ENCODE results near the gene CLK2.
"Not testable (repeated sequence)": the region's sequence is repeated elsewhere in the genome, so short reads cannot be mapped to it uniquely, and the experiment has no call there.

The CLK2 gene

DNA sequence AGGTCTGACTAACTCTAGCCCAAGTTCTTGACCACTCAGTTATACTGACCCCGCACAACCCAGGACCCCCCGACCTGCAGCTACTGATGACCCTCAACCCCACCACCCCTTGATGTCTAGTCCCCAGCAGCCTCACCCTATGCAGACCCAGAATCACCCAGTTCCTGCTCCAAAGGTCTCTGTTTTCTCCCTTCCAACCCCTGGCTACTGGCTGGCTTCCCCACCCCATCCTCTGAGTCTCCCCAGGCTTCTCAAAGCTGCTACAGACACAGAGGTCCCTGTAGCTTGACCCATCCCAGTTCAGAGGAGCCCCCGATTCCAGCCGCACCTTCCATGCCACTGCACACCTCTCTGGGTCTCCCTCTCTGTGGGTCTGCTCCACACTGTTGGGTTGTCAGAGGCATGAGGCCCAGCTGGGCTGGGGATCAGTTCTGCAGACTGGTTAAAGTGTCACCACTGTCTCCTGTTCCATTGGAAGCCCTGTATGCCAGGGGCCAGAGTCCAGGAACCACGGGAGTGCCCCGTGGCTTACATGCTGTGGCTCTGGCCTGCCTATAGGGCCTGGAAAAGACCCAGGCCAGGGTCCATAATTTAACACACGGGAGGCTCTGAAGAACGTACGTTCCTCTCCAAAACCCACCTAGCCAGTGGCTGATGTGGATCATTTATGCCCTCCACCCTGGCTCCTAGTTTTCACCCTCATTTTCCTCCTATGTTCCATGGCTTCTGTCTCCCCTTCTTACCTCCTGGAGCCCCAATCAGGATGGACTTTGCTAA, 27.4 kb upstream of the CLK2 start:
- TF ChIP-seq SPI1 (IDR thresholded peaks at IDR 0.05; ENCODE audit: low read depth, low read length): no peak
- no peak for TF ChIP-seq POLR2AphosphoS5 (IDR thresholded peaks at IDR 0.05; ENCODE audit: low read depth, low read length)
- no peak for TF ChIP-seq POLR2A (IDR thresholded peaks at IDR 0.05; ENCODE audit: low read depth, low read length)
- no peak for TF ChIP-seq PAX5 (IDR thresholded peaks at IDR 0.05; ENCODE audit: insufficient read depth, low read length, severe bottlenecking)
- no peak for TF ChIP-seq POU2F2 (IDR thresholded peaks at IDR 0.05; ENCODE audit: low read depth, low read length)
- no peak for TF ChIP-seq TAF1 (IDR thresholded peaks at IDR 0.05; ENCODE audit: low read depth, low read length)
- no peak for FAIRE-seq
- no peak for DNase-seq (ENCODE audit: insufficient read length, low spot score)

DNA sequence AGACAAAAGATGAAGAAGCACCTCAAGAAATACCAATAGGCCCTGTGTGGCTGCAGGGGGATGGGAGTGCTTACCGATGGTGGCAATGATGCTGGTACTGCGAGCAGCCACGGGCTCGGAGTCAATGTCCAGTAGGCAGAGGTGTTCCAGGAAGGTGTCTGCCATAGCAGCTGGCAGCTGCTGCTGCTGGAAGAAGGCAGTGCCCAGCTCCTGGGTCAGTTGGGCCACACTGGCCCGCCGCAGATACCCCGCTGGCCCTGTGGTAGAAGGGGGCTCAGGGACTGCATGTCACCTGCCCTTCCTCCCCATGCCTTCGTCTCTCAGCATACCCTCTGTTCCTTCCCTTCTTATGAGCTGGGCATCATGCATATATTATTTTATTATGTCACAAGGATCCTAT, 26.7 kb upstream of the CLK2 start:
- DNase-seq (ENCODE audit: insufficient read length, low spot score) (no peak), FAIRE-seq (no peak)
- TF ChIP-seq PAX5 (IDR thresholded peaks at IDR 0.05; ENCODE audit: insufficient read depth, low read length, severe bottlenecking): no peak
- no peak for TF ChIP-seq POU2F2 (IDR thresholded peaks at IDR 0.05; ENCODE audit: low read depth, low read length)

DNA sequence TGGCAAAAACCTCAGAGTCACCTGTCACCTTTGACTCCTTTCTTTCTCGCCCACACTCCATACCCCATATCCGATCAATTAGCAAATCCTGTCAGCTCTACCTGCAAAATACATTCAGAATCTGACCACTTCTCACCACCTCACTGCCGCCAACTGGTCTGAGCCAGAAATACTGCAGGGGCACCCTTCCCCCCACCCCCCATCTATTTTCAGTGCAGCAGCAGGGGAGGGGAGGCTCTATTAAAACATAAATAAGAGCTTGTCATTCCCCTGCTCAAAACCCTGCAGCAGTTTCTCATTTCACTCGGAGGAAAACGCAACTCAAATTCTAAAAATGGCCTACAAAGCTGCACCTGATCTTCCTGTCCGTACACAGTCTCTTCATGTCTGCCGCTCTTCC, 24.1 kb upstream of the CLK2 start:
- no peak for FAIRE-seq
- no peak for TF ChIP-seq POLR2A (IDR thresholded peaks at IDR 0.05; ENCODE audit: low read depth, low read length)
- TF ChIP-seq SPI1 (IDR thresholded peaks at IDR 0.05; ENCODE audit: low read depth, low read length): no peak
- TF ChIP-seq POLR2AphosphoS5 (IDR thresholded peaks at IDR 0.05; ENCODE audit: low read depth, low read length): no peak
- TF ChIP-seq TAF1 (IDR thresholded peaks at IDR 0.05; ENCODE audit: low read depth, low read length): no peak
- TF ChIP-seq PAX5 (IDR thresholded peaks at IDR 0.05; ENCODE audit: insufficient read depth, low read length, severe bottlenecking): no peak
- TF ChIP-seq POU2F2 (IDR thresholded peaks at IDR 0.05; ENCODE audit: low read depth, low read length): no peak

DNA sequence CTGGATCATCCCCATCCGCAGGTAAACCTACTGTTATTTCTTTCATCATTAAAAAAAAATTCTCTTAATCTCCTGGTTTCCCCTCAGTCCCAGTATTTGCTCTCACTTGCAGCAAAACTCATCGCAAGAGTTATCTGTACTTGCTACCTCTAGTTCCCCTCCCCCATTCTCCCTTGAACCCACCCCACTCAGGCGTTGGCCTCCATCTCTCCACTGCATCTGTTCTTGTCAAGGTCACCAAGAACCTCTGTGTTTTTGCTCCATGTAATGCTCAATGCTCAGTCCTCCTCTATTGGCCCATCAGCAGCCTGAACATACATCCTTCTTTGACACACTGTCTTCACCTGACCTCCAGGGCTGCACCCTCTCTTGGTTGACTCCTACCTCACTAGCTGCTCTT, 23.4 kb upstream of the CLK2 start:
- DNase-seq (ENCODE audit: insufficient read length, low spot score) (no peak), FAIRE-seq (no peak)
- no peak for TF ChIP-seq POLR2AphosphoS5 (IDR thresholded peaks at IDR 0.05; ENCODE audit: low read depth, low read length)
- TF ChIP-seq SPI1 (IDR thresholded peaks at IDR 0.05; ENCODE audit: low read depth, low read length): no peak
- TF ChIP-seq POU2F2 (IDR thresholded peaks at IDR 0.05; ENCODE audit: low read depth, low read length): no peak
- TF ChIP-seq POLR2A (IDR thresholded peaks at IDR 0.05; ENCODE audit: low read depth, low read length): no peak
- no peak for TF ChIP-seq TAF1 (IDR thresholded peaks at IDR 0.05; ENCODE audit: low read depth, low read length)
- TF ChIP-seq PAX5 (IDR thresholded peaks at IDR 0.05; ENCODE audit: insufficient read depth, low read length, severe bottlenecking): no peak

More for the DNA sequence above, 24.1 kb upstream of the CLK2 start:
- DNase-seq (ENCODE audit: insufficient read length, low spot score): no peak

DNA sequence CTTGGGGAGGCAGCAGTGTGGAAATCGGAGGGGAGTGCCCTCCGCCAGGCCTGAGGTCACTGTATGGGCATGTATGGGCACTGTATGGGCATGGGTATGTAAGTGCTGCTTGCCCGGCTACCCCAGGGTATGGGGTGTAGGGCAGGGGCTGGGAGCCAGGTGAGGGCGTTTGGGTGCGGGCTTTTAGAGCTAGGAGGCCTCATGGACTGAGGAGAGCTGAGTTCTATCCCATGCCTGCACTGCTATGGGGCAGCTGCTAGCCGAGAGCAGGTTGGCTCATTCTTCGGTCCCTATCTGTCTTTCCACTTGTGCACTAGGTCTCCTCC, 22.6 kb upstream of the CLK2 start:
- DNase-seq (ENCODE audit: insufficient read length, low spot score): no peak
- FAIRE-seq: no peak
- TF ChIP-seq SPI1 (IDR thresholded peaks at IDR 0.05; ENCODE audit: low read depth, low read length) (no peak), PAX5 (IDR thresholded peaks at IDR 0.05; ENCODE audit: insufficient read depth, low read length, severe bottlenecking) (no peak), POLR2A (IDR thresholded peaks at IDR 0.05; ENCODE audit: low read depth, low read length) (no peak), POLR2AphosphoS5 (IDR thresholded peaks at IDR 0.05; ENCODE audit: low read depth, low read length) (no peak), TAF1 (IDR thresholded peaks at IDR 0.05; ENCODE audit: low read depth, low read length) (no peak), POU2F2 (IDR thresholded peaks at IDR 0.05; ENCODE audit: low read depth, low read length) (no peak)

DNA sequence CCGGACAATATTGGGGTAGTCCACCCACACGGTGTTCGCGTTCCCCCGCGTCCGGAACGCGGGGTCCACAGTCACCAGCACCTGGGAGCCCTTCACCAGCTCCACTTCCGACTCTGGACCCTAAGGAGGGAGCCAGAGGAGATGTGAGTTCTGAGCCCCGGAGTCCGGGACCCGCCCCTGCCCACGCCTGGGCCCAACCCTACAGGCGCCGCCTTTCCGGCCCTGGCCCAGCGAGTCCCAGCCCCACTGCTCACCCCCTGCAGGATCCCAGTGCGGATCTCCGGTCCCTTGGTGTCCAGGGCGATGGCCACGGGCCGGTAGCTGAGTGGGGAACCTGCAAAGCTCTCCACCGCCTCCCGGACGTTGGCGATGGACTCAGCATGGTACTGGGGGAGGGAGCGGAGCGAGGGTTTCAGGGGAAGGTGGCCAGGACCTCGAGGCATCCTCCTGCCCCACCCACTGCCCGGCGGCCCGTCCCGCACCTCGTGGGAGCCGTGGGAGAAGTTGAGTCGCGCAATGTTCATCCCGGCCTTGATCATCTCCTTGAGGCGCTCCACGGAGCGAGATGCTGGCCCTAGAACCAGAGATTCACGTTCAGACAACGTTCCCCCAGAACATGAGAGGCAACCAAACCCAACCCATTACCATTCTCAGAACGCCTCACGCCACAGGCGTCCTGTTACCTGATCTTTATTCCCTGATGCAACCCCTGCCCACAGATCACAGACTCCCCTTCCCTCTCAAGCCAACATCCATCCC, 22.1 kb upstream of the CLK2 start:
- DNase-seq (ENCODE audit: insufficient read length, low spot score) (no peak), FAIRE-seq (peak; percentile 5)
- no peak for TF ChIP-seq POLR2AphosphoS5 (IDR thresholded peaks at IDR 0.05; ENCODE audit: low read depth, low read length)
- no peak for TF ChIP-seq POU2F2 (IDR thresholded peaks at IDR 0.05; ENCODE audit: low read depth, low read length)
- TF ChIP-seq POLR2A (IDR thresholded peaks at IDR 0.05; ENCODE audit: low read depth, low read length): no peak
- no peak for TF ChIP-seq PAX5 (IDR thresholded peaks at IDR 0.05; ENCODE audit: insufficient read depth, low read length, severe bottlenecking)
- TF ChIP-seq TAF1 (IDR thresholded peaks at IDR 0.05; ENCODE audit: low read depth, low read length): no peak
- TF ChIP-seq SPI1 (IDR thresholded peaks at IDR 0.05; ENCODE audit: low read depth, low read length): no peak

DNA sequence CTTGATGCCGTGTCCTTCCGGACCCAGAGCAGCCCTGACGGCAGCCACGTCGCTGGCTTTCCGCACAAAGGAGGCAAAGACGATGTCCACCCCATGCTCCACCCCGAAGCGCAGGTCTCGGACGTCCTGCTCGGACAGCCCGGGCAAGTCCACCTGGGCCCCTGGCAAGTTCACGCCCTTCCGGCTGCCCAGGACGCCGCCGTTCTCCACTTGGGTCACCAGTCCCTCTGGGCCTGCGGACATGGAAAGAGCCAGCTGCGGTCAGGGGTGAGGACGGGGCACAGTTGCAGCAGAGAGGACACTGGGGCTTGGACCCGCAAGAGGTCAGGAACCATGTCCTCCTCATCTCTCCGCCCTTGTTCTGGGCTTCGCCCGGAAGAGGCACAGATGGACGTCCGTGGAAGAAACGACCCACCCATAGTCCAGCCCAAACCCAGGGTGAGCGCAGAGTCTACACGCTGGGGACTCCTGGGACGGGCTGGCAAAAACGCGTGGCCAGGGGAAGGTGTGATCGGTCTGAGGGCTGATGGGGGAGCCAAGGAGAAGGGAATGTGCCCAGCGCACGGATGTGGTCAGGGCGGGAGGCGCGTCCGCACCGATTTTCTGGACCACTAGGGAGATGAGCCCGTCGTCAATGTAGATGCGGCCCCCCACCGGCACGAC, 21.3 kb upstream of the CLK2 start:
- DNase-seq (ENCODE audit: insufficient read length, low spot score) (no peak), FAIRE-seq (no peak)
- TF ChIP-seq POLR2A (IDR thresholded peaks at IDR 0.05; ENCODE audit: low read depth, low read length) (no peak), POU2F2 (IDR thresholded peaks at IDR 0.05; ENCODE audit: low read depth, low read length) (no peak), PAX5 (IDR thresholded peaks at IDR 0.05; ENCODE audit: insufficient read depth, low read length, severe bottlenecking) (no peak), TAF1 (IDR thresholded peaks at IDR 0.05; ENCODE audit: low read depth, low read length) (no peak), SPI1 (IDR thresholded peaks at IDR 0.05; ENCODE audit: low read depth, low read length) (no peak), POLR2AphosphoS5 (IDR thresholded peaks at IDR 0.05; ENCODE audit: low read depth, low read length) (no peak)

DNA sequence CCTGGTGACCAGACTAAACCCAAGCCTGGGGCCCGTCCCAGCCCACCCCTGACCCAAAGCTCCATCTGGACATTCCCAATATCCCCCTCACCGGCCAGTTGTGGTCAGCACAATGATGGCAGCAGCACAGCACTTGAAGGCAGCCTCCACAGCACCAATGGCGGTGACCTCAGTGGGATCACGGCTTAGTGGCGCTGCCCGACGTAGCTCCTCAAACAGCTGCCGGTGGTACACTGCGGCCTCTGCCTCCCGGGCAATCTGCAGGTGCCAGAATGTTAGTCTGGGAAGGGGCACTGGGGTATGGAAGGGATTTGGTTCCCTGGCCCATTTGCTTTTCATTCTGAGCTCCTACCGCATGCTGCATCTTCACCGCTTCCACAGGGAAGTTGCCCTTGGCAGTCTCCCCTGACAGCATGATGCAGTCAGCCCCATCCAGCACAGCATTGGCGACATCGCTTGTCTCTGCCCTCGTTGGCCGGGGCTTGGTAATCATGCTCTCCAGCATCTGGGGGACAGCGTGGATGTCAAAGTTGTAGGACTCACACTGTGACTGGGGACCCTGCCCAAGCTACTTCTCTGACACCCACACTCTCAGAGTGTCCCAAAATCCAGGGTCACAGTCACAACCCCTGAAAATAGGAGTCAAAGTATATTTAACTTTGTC, 19.9 kb upstream of the CLK2 start:
- TF ChIP-seq POLR2A (IDR thresholded peaks at IDR 0.05; ENCODE audit: low read depth, low read length): no peak
- no peak for DNase-seq (ENCODE audit: insufficient read length, low spot score)
- no peak for FAIRE-seq

DNA sequence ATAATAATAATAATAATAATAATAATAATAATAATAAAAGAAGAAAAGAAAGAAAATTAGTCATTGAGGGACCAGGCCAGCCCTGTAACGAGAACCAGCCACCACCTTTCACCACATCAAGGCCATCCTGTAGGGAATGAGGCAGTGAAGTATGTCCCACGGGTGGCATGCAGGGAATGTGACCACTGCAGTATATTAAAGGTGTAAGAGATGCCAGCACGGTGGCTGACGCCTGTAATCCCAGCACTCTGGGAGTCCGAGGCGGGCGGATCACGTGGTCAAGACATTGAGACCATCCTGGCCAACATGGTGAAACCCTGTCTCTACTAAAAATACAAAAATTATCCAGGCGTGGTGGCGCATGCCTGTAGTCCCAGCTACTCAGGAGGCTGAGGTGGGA, 17.7 kb upstream of the CLK2 start:
- FAIRE-seq; DNase-seq (ENCODE audit: insufficient read length, low spot score): not testable (repeated sequence)
